Activated B cell treated with CpG ODN at 0.5 μM for 24 hours (primary cell): ENCODE results near the gene ABHD4. TPM values are rescaled to one million over a fixed set of nuclear protein-coding genes. Genes with fewer than 3 reads are reported as not detected.
"Not testable (repeated sequence)": the region's sequence is repeated elsewhere in the genome, so short reads cannot be mapped to it uniquely, and the experiment has no call there.

Experiments
- ATAC-seq: fragments of 200-7000 bp; cut with Tn5 transposase; one replicate; pipeline ENCODE4 v1.10.0; 2021; ENCODE audit warnings: low read depth, mild to moderate bottlenecking, moderate library complexity
- CTCF ChIA-PET: fragments of 350-600 bp; sonication (Branson Sonifier 250); formaldehyde crosslinking; loops from one replicate; lab custom pipeline; 2021; ENCODE audit warnings: antibody characterized with exemption; lab: Charles Lee
- POLR2A ChIA-PET: fragments of 350-600 bp; sonication (Branson Sonifier 250); formaldehyde crosslinking; loops from one replicate; lab custom pipeline; 2021; ENCODE audit warnings: antibody characterized with exemption; lab: Charles Lee
- DNase-seq: peaks from one replicate; pipeline ENCODE4 v3.0.0; 2022
- H3K27ac Mint-ChIP-seq: one replicate; pipeline ENCODE4 v1.8.0; 2020; ENCODE audit warnings: mixed read lengths
- H3K27me3 Mint-ChIP-seq: one replicate; pipeline ENCODE4 v1.8.0; 2021; ENCODE audit warnings: mixed read lengths
- H3K36me3 Mint-ChIP-seq: one replicate; pipeline ENCODE4 v1.8.0; 2021; ENCODE audit warnings: low read depth, mixed read lengths
- H3K4me1 Mint-ChIP-seq: one replicate; pipeline ENCODE4 v1.8.0; 2021; ENCODE audit warnings: mixed read lengths
- H3K4me3 Mint-ChIP-seq: one replicate; pipeline ENCODE4 v1.8.0; 2020; ENCODE audit warnings: mild to moderate bottlenecking, mixed read lengths
- H3K9me3 Mint-ChIP-seq: one replicate; pipeline ENCODE4 v1.8.0; 2020; ENCODE audit warnings: mixed read lengths
- CTCF ChIP-seq: fragments of 200-600 bp; IDR thresholded peaks from one replicate; pipeline ENCODE4 v1.8.0; 2022; ENCODE audit warnings: antibody characterized with exemption, mild to moderate bottlenecking
- intact Hi-C: fragments of 100-400 bp; cut with micrococcal nuclease; formaldehyde crosslinking; loops from one replicate; pipeline ENCODE4 v1.15.1; 2024
- total RNA-seq: library from RNA; stranded (reverse); gene quantifications from 2 replicates; pipeline ENCODE4 v1.2.3, GENCODE V29; 2022

Gene ABHD4
- total RNA-seq, 1 donor from 2014 or later = 12.1 TPM

GRCh38 chr14:22614240-22614799 is 16.2 kb downstream of the ABHD4 start:
- ATAC-seq (no peak), DNase-seq (no peak)
- intact Hi-C loops = loop anchor here (5.0 kb wide), 1 partner anchor 33 kb away; no protein-coding TSS in a partner anchor
- POLR2A ChIA-PET = no interaction called here
- no peak for TF ChIP-seq CTCF
- H3K9me3 Mint-ChIP-seq = no peaks in the 10 kb centered on the region
- no peak overlapping the region for H3K27ac Mint-ChIP-seq
- H3K4me3 Mint-ChIP-seq = no peak overlapping the region
- peaks cover 32% of the 10 kb centered on the region for H3K36me3 Mint-ChIP-seq
- CTCF ChIA-PET = no interaction called here
- no peaks in the 10 kb centered on the region for H3K4me1 Mint-ChIP-seq
- H3K27me3 Mint-ChIP-seq = no peaks in the 10 kb centered on the region

GRCh38 chr14:22615765-22616164 is 17.7 kb downstream of the ABHD4 start:
- H3K4me3 Mint-ChIP-seq, POLR2A ChIA-PET, H3K4me1 Mint-ChIP-seq, H3K9me3 Mint-ChIP-seq, intact Hi-C loops, ATAC-seq, DNase-seq, H3K27me3 Mint-ChIP-seq, CTCF ChIA-PET, H3K27ac Mint-ChIP-seq: not testable (repeated sequence)
- peaks cover 19% of the 10 kb centered on the region for H3K36me3 Mint-ChIP-seq

GRCh38 chr14:22622255-22622654 is 24.2 kb downstream of the ABHD4 start:
- intact Hi-C loops = no loop called here
- H3K9me3 Mint-ChIP-seq = no peaks in the 10 kb centered on the region
- no peaks in the 10 kb centered on the region for H3K4me1 Mint-ChIP-seq
- TF ChIP-seq CTCF = no peak
- POLR2A ChIA-PET = no interaction called here
- no peaks in the 10 kb centered on the region for H3K36me3 Mint-ChIP-seq
- no peak overlapping the region for H3K27ac Mint-ChIP-seq
- H3K27me3 Mint-ChIP-seq = no peaks in the 10 kb centered on the region
- no peak overlapping the region for H3K4me3 Mint-ChIP-seq
- no peak for DNase-seq
- CTCF ChIA-PET = no interaction called here
- no peak for ATAC-seq

- H3K4me3 Mint-ChIP-seq = no peak overlapping the region
- ChIA-PET CTCF (no interaction called here), POLR2A (no interaction called here)
- ATAC-seq (no peak), DNase-seq (no peak)
- H3K9me3 Mint-ChIP-seq = no peaks in the 10 kb centered on the region
- no peaks in the 10 kb centered on the region for H3K4me1 Mint-ChIP-seq
- H3K36me3 Mint-ChIP-seq = no peaks in the 10 kb centered on the region
- H3K27ac Mint-ChIP-seq = no peak overlapping the region
- no peak for TF ChIP-seq CTCF
- intact Hi-C loops = no loop called here
- no peaks in the 10 kb centered on the region for H3K27me3 Mint-ChIP-seq
Measured at GRCh38 chr14:22623047-22623446, 24.9 kb downstream of the ABHD4 start.

GRCh38 chr14:22626590-22626989 is 28.5 kb downstream of the ABHD4 start:
- DNase-seq = no peak
- intact Hi-C loops = no loop called here
- Mint-ChIP-seq H3K27me3 (peaks cover 7% of the 10 kb centered on the region), H3K4me1 (no peaks in the 10 kb centered on the region), H3K4me3 (no peak overlapping the region), H3K27ac (no peak overlapping the region), H3K36me3 (peaks cover 2% of the 10 kb centered on the region), H3K9me3 (peaks cover 11% of the 10 kb centered on the region)
- CTCF ChIA-PET = no interaction called here
- POLR2A ChIA-PET = no interaction called here
- no peak for TF ChIP-seq CTCF
- ATAC-seq = no peak
